ENCODE measurements around the gene CAPN5.

CAPN5 gene

GRCh38 chr11:77093987-77094840, 27.4 kb downstream of the CAPN5 start:
- Histone ChIP-seq H4K8ac (ENCODE audit: low read depth, low read length) (no peak overlapping the region), H3K9ac (ENCODE audit: low read length) (no peak overlapping the region), H3K18ac (ENCODE audit: low read length) (no peak overlapping the region), H3K4me3 (ENCODE audit: low read depth, low read length) (no peak overlapping the region), H3K27ac (ENCODE audit: low read depth, low read length) (no peak overlapping the region), H3K4me1 (ENCODE audit: control insufficient read depth in 1 of 2, insufficient read depth in 2 of 2, low read length in 2 of 2) (peaks cover 2 to 4% of the 10 kb centered on the region in 2 experiments), H3K14ac (ENCODE audit: low read length) (no peak overlapping the region), H3K27me3 (ENCODE audit: insufficient read depth, low read length) (no peaks in the 10 kb centered on the region), H2AFZ (ENCODE audit: insufficient read depth, low read length, poor library complexity) (no peak overlapping the region), H3K23ac (ENCODE audit: low read length) (no peak overlapping the region), H2BK5ac (ENCODE audit: low read depth, low read length, poor library complexity) (no peak overlapping the region), H3K36me3 (ENCODE audit: control insufficient read depth in 1 of 2, insufficient read depth in 2 of 2, low read length in 2 of 2) (no peaks in the 10 kb centered on the region), H3K79me1 (ENCODE audit: low read length) (no peaks in the 10 kb centered on the region), H4K12ac (ENCODE audit: low read depth, low read length) (no peak overlapping the region), H3K79me2 (ENCODE audit: control insufficient read depth, insufficient read depth, low read length, poor library complexity) (no peaks in the 10 kb centered on the region), H3K9me3 (ENCODE audit: insufficient read depth, low read depth, low read length) (no peaks in the 10 kb centered on the region), H4K91ac (ENCODE audit: low read depth, low read length) (no peak overlapping the region), H2BK120ac (ENCODE audit: insufficient read depth, low read length, poor library complexity) (no peak overlapping the region), H2BK12ac (ENCODE audit: low read length) (no peak overlapping the region), H3K4me2 (ENCODE audit: low read length) (no peak overlapping the region), H3K4ac (ENCODE audit: low read depth, low read length) (no peak overlapping the region), H2AK5ac (ENCODE audit: low read length) (no peak overlapping the region)
- WGBS (ENCODE audit: extremely low coverage, insufficient coverage, insufficient read length) = no CpG with 5 or more reads among the region's 6 CpGs
- DNase-seq = no peak

DNA sequence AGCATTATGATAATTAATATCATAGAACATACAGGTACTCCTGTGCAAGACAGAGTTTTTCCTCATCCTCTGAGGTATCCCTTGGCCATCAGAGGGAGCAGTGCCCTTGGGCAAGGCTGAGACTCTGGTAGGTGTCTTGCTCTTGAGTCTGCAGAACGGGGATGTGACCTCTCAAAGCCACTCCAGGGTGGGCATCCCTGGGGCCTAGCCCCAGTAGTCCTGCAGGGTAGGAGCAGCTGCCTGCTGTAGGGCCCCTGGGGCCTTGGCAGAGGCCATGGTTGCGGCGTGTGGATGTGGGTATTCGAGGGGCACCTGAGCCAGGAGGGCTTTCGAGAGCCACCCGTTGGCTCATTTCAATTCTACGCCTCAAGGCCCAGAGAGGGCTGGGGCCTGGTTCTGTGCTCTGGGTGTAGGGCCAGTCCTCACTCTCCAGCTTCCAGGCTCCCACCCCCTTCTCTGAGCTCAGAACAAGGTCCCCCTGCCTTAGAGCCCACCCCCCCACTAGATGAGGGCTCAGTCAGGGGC, 28.1 kb downstream of the CAPN5 start:
- Histone ChIP-seq H2BK120ac (ENCODE audit: insufficient read depth, low read length, poor library complexity) (no peak overlapping the region), H4K8ac (ENCODE audit: low read depth, low read length) (no peak overlapping the region), H4K12ac (ENCODE audit: low read depth, low read length) (no peak overlapping the region), H3K4ac (ENCODE audit: low read depth, low read length) (no peak overlapping the region), H3K9me3 (ENCODE audit: insufficient read depth, low read depth, low read length) (no peaks in the 10 kb centered on the region), H3K14ac (ENCODE audit: low read length) (no peak overlapping the region), H2AK5ac (ENCODE audit: low read length) (no peak overlapping the region), H3K4me3 (ENCODE audit: low read depth, low read length) (no peak overlapping the region), H3K79me1 (ENCODE audit: low read length) (no peaks in the 10 kb centered on the region), H2BK12ac (ENCODE audit: low read length) (no peak overlapping the region), H3K36me3 (ENCODE audit: control insufficient read depth in 1 of 2, insufficient read depth in 2 of 2, low read length in 2 of 2) (no peaks in the 10 kb centered on the region), H3K23ac (ENCODE audit: low read length) (no peak overlapping the region), H3K27me3 (ENCODE audit: insufficient read depth, low read length) (no peaks in the 10 kb centered on the region), H3K4me1 (ENCODE audit: control insufficient read depth in 1 of 2, insufficient read depth in 2 of 2, low read length in 2 of 2) (peaks cover 2 to 4% of the 10 kb centered on the region in 2 experiments), H3K18ac (ENCODE audit: low read length) (no peak overlapping the region), H3K9ac (ENCODE audit: low read length) (no peak overlapping the region), H4K91ac (ENCODE audit: low read depth, low read length) (no peak overlapping the region), H3K79me2 (ENCODE audit: control insufficient read depth, insufficient read depth, low read length, poor library complexity) (no peaks in the 10 kb centered on the region), H2AFZ (ENCODE audit: insufficient read depth, low read length, poor library complexity) (no peak overlapping the region), H3K27ac (ENCODE audit: low read depth, low read length) (no peak overlapping the region), H2BK5ac (ENCODE audit: low read depth, low read length, poor library complexity) (no peak overlapping the region), H3K4me2 (ENCODE audit: low read length) (no peak overlapping the region)
- no CpG with 5 or more reads among the region's 7 CpGs for WGBS (ENCODE audit: extremely low coverage, insufficient coverage, insufficient read length)
- DNase-seq = no peak

DNA sequence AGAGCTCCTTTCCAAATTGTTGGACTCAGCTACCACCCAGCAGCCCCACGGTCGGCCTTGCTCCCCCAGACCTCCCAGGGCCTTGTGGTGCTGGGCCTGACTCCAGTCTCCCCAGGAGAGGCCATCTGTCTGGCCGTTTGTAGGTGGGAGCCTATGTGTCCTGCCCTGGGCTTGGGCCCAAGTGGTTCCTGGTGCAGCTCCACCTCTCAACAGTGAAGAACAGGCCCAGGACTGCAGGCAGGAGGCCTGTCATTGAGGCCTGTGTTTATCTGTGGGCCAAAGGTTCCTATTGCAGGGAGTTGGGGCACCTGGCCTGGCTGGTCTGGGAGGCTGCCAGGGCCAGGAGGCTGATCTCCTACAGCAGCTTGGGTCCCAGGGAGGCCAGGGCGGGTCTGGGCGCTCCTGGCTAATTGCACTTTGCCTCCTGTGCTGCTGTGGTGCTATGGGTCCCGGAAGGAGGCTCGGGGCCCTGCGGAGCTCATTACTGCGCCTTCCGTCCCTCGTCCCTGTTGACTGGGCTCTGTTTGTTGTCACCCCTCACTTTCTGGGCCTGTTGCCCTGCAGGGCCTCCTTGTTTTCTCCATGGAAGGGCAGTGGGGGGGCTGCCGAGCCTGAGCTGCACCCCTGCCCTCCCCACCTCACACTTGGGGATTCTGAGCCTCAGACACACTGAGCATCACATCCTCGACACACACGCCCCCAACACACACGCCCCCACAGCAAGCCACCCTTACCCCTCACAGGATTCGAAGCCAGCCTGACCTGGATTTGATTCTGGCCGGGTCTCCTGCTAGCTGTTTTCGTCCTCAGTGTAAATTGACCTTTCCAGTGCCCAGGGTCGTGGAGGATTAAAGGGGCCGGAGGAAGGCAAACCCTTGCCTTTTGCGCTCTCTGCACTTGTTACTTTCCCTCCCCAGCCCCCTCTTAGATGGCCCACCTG, 29.1 kb downstream of the CAPN5 start:
- DNase-seq = no peak
- Histone ChIP-seq H3K18ac (ENCODE audit: low read length) (no peak overlapping the region), H3K4me2 (ENCODE audit: low read length) (no peak overlapping the region), H4K91ac (ENCODE audit: low read depth, low read length) (no peak overlapping the region), H2AK5ac (ENCODE audit: low read length) (no peak overlapping the region), H3K79me1 (ENCODE audit: low read length) (no peaks in the 10 kb centered on the region), H2BK120ac (ENCODE audit: insufficient read depth, low read length, poor library complexity) (no peak overlapping the region), H3K9me3 (ENCODE audit: insufficient read depth, low read depth, low read length) (no peaks in the 10 kb centered on the region), H3K14ac (ENCODE audit: low read length) (no peak overlapping the region), H2BK5ac (ENCODE audit: low read depth, low read length, poor library complexity) (no peak overlapping the region), H3K36me3 (ENCODE audit: control insufficient read depth in 1 of 2, insufficient read depth in 2 of 2, low read length in 2 of 2) (no peaks in the 10 kb centered on the region), H3K4me1 (ENCODE audit: control insufficient read depth in 1 of 2, insufficient read depth in 2 of 2, low read length in 2 of 2) (peaks cover 2 to 4% of the 10 kb centered on the region in 2 experiments), H3K27ac (ENCODE audit: low read depth, low read length) (no peak overlapping the region), H3K23ac (ENCODE audit: low read length) (no peak overlapping the region), H3K9ac (ENCODE audit: low read length) (no peak overlapping the region), H2BK12ac (ENCODE audit: low read length) (no peak overlapping the region), H2AFZ (ENCODE audit: insufficient read depth, low read length, poor library complexity) (no peak overlapping the region), H3K4me3 (ENCODE audit: low read depth, low read length) (no peak overlapping the region), H4K12ac (ENCODE audit: low read depth, low read length) (no peak overlapping the region), H3K79me2 (ENCODE audit: control insufficient read depth, insufficient read depth, low read length, poor library complexity) (no peaks in the 10 kb centered on the region), H3K27me3 (ENCODE audit: insufficient read depth, low read length) (no peaks in the 10 kb centered on the region), H4K8ac (ENCODE audit: low read depth, low read length) (no peak overlapping the region), H3K4ac (ENCODE audit: low read depth, low read length) (no peak overlapping the region)
- WGBS (ENCODE audit: extremely low coverage, insufficient coverage, insufficient read length) = no CpG with 5 or more reads among the region's 21 CpGs

DNA sequence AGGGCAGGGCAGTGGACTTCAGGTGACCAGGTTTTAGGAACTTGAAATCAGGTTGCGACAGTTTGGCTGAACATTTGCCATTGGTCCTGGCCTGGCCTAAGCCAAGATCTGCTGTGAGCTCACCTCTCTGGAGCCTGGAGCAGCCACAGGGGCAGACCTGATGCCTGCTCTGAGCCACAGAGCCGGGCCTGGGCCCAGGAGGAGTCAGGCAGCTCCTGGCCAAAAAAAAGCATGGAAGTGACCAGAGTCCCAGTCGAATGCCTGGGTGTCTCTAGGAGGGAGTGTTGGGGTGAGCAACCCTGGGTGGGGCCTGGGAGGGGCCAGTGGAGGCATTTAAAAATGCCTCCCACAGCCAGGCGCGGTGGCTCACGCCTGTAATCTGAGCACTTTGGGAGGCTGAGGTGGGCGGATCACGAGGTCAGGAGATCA, 29.8 kb downstream of the CAPN5 start:
- Histone ChIP-seq H3K9ac (ENCODE audit: low read length) (no peak overlapping the region), H2AFZ (ENCODE audit: insufficient read depth, low read length, poor library complexity) (no peak overlapping the region), H2BK12ac (ENCODE audit: low read length) (no peak overlapping the region), H2BK5ac (ENCODE audit: low read depth, low read length, poor library complexity) (no peak overlapping the region), H3K14ac (ENCODE audit: low read length) (no peak overlapping the region), H4K12ac (ENCODE audit: low read depth, low read length) (no peak overlapping the region), H3K18ac (ENCODE audit: low read length) (no peak overlapping the region), H3K79me1 (ENCODE audit: low read length) (no peaks in the 10 kb centered on the region), H3K4ac (ENCODE audit: low read depth, low read length) (no peak overlapping the region), H4K8ac (ENCODE audit: low read depth, low read length) (no peak overlapping the region), H4K91ac (ENCODE audit: low read depth, low read length) (no peak overlapping the region), H3K9me3 (ENCODE audit: insufficient read depth, low read depth, low read length) (no peaks in the 10 kb centered on the region), H3K36me3 (ENCODE audit: control insufficient read depth in 1 of 2, insufficient read depth in 2 of 2, low read length in 2 of 2) (no peaks in the 10 kb centered on the region), H3K23ac (ENCODE audit: low read length) (no peak overlapping the region), H3K79me2 (ENCODE audit: control insufficient read depth, insufficient read depth, low read length, poor library complexity) (no peaks in the 10 kb centered on the region), H3K27ac (ENCODE audit: low read depth, low read length) (no peak overlapping the region), H3K27me3 (ENCODE audit: insufficient read depth, low read length) (no peaks in the 10 kb centered on the region), H3K4me3 (ENCODE audit: low read depth, low read length) (no peak overlapping the region), H3K4me1 (ENCODE audit: control insufficient read depth in 1 of 2, insufficient read depth in 2 of 2, low read length in 2 of 2) (peaks cover 2 to 4% of the 10 kb centered on the region in 2 experiments), H3K4me2 (ENCODE audit: low read length) (no peak overlapping the region), H2AK5ac (ENCODE audit: low read length) (no peak overlapping the region), H2BK120ac (ENCODE audit: insufficient read depth, low read length, poor library complexity) (no peak overlapping the region)
- no peak for DNase-seq
- no CpG with 5 or more reads among the region's 8 CpGs for WGBS (ENCODE audit: extremely low coverage, insufficient coverage, insufficient read length)
